ENCODE results near the gene MCTP1.
A peak's percentile ranks its signal among the peaks of the same experiment; 100 is the strongest.

Gene MCTP1

GRCh38 chr5:95081500-95081960, 203.4 kb downstream of the MCTP1 start (continued):
- no peak for TF ChIP-seq POU6F1 (CRISPR knock-in tag; IDR thresholded peaks at IDR 0.05; ENCODE audit: borderline replicate concordance, low read depth)

DNA sequence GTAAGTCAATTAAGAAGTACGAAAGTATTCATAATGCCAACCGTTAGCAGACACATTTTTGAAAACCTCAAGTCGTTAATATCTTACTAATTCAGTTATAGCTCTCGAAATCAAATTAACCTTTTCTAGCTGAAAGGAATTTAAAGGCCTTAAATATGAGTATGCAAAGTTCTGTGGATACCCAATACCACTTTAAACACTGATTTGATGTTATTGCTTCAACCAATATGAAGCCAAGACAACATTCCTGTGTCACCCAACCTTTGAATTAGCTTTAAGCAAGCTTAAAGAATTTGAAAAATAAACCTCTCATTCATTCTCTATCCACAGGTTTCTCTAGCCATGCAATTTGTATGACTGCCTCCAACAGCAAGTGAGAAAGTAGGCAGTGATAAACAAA, 204.5 kb downstream of the MCTP1 start:
- TF ChIP-seq ISL1 (CRISPR knock-in tag; IDR thresholded peaks at IDR 0.05) (no peak), ZC3H10 (CRISPR knock-in tag; IDR thresholded peaks at IDR 0.05) (no peak), SNAI2 (CRISPR knock-in tag; IDR thresholded peaks at IDR 0.05) (no peak), RARB (CRISPR knock-in tag; IDR thresholded peaks at IDR 0.05) (no peak), ZFP3 (CRISPR knock-in tag; IDR thresholded peaks at IDR 0.05) (no peak), CSRNP3 (CRISPR knock-in tag; IDR thresholded peaks at IDR 0.05) (no peak), OSR1 (CRISPR knock-in tag; IDR thresholded peaks at IDR 0.05) (no peak), GLIS3 (CRISPR knock-in tag; IDR thresholded peaks at IDR 0.05) (no peak), POU6F1 (CRISPR knock-in tag; IDR thresholded peaks at IDR 0.05; ENCODE audit: borderline replicate concordance, low read depth) (no peak), PATZ1 (CRISPR knock-in tag; IDR thresholded peaks at IDR 0.05; ENCODE audit: borderline replicate concordance) (no peak), ZNF8 (CRISPR knock-in tag; IDR thresholded peaks at IDR 0.05) (no peak), ZNF70 (CRISPR knock-in tag; IDR thresholded peaks at IDR 0.05) (no peak), TCF4 (CRISPR knock-in tag; IDR thresholded peaks at IDR 0.05; ENCODE audit: borderline replicate concordance) (no peak), CSDC2 (CRISPR knock-in tag; IDR thresholded peaks at IDR 0.05) (no peak), TOX (CRISPR knock-in tag; IDR thresholded peaks at IDR 0.05; ENCODE audit: borderline replicate concordance) (no peak), BACH2 (CRISPR knock-in tag; IDR thresholded peaks at IDR 0.05; ENCODE audit: borderline replicate concordance) (no peak)
- TF ChIP-seq, protein P1, sequence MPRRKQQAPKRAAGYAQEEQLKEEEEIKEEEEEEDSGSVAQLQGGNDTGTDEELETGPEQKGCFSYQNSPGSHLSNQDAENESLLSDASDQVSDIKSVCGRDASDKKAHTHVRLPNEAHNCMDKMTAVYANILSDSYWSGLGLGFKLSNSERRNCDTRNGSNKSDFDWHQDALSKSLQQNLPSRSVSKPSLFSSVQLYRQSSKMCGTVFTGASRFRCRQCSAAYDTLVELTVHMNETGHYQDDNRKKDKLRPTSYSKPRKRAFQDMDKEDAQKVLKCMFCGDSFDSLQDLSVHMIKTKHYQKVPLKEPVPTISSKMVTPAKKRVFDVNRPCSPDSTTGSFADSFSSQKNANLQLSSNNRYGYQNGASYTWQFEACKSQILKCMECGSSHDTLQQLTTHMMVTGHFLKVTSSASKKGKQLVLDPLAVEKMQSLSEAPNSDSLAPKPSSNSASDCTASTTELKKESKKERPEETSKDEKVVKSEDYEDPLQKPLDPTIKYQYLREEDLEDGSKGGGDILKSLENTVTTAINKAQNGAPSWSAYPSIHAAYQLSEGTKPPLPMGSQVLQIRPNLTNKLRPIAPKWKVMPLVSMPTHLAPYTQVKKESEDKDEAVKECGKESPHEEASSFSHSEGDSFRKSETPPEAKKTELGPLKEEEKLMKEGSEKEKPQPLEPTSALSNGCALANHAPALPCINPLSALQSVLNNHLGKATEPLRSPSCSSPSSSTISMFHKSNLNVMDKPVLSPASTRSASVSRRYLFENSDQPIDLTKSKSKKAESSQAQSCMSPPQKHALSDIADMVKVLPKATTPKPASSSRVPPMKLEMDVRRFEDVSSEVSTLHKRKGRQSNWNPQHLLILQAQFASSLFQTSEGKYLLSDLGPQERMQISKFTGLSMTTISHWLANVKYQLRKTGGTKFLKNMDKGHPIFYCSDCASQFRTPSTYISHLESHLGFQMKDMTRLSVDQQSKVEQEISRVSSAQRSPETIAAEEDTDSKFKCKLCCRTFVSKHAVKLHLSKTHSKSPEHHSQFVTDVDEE (CRISPR knock-in tag; IDR thresholded peaks at IDR 0.05) = no peak
- peak; percentile 11; the same call in 2 of the 3 replicates for ATAC-seq

GRCh38 chr5:95080030-95080429, 204.9 kb downstream of the MCTP1 start:
- ATAC-seq = no peak
- TF ChIP-seq ZNF70 (CRISPR knock-in tag; IDR thresholded peaks at IDR 0.05) = no peak
- no peak for TF ChIP-seq TCF4 (CRISPR knock-in tag; IDR thresholded peaks at IDR 0.05; ENCODE audit: borderline replicate concordance)
- TF ChIP-seq ISL1 (CRISPR knock-in tag; IDR thresholded peaks at IDR 0.05) = no peak
- no peak for TF ChIP-seq RARB (CRISPR knock-in tag; IDR thresholded peaks at IDR 0.05)

GRCh38 chr5:95078868-95079267, 206.0 kb downstream of the MCTP1 start:
- no peak for ATAC-seq
- TF ChIP-seq CSRNP3 (CRISPR knock-in tag; IDR thresholded peaks at IDR 0.05) (no peak), CSDC2 (CRISPR knock-in tag; IDR thresholded peaks at IDR 0.05) (no peak), TCF4 (CRISPR knock-in tag; IDR thresholded peaks at IDR 0.05; ENCODE audit: borderline replicate concordance) (no peak)

Measured in SK-N-SH treated with all-trans-retinoic acid at 6 μM for 48 hours (cell line).